Neural crest cell (in vitro differentiated cells): Measurements from ENCODE around the gene EHD4. TPM values are rescaled to one million over a fixed set of nuclear protein-coding genes. Genes with fewer than 3 reads are reported as not detected.

Source experiments
- DNase-seq: peaks from one replicate; pipeline ENCODE4 v3.0.0; 2021; ENCODE audit warnings: low read depth, mixed read lengths, low spot score
- H3K27ac Mint-ChIP-seq: one replicate; pipeline ENCODE4 v1.8.0; 2021; ENCODE audit warnings: mild to moderate bottlenecking, mixed read lengths; ENCODE audit not compliant: unreplicated experiment
- H3K27me3 Mint-ChIP-seq: 2 replicates; pipeline ENCODE4 v1.8.0; 2021; ENCODE audit warnings: low read depth, mild to moderate bottlenecking, mixed read lengths
- H3K36me3 Mint-ChIP-seq: 2 replicates; pipeline ENCODE4 v1.8.0; 2021; ENCODE audit warnings: low read depth, mild to moderate bottlenecking, mixed read lengths
- H3K4me1 Mint-ChIP-seq: 2 replicates; pipeline ENCODE4 v1.8.0; 2021; ENCODE audit warnings: mixed read lengths
- H3K4me3 Mint-ChIP-seq: one replicate; pipeline ENCODE4 v1.8.0; 2021; ENCODE audit warnings: mild to moderate bottlenecking, mixed read lengths
- H3K9me3 Mint-ChIP-seq: 2 replicates; pipeline ENCODE4 v1.8.0; 2021; ENCODE audit warnings: mixed read lengths
- CTCF ChIP-seq: fragments of 200-600 bp; sonication (generic); conservative IDR thresholded peaks from 2 replicates; pipeline ENCODE4 v1.5.0; 2021; ENCODE audit warnings: antibody characterized with exemption, mild to moderate bottlenecking
- total RNA-seq: library from RNA; stranded (reverse); gene quantifications from 2 replicates; pipeline ENCODE4 v1.2.1, GENCODE V29; 2021

EHD4 gene
- total RNA-seq, 1 donor from 2014 or later = 8.3 TPM

- Mint-ChIP-seq H3K36me3 (no peaks in the 10 kb centered on the region), H3K4me1 (peaks cover 8% of the 10 kb centered on the region), H3K4me3 (no peak overlapping the region), H3K27ac (peak overlapping the region; percentile 43), H3K27me3 (no peaks in the 10 kb centered on the region), H3K9me3 (no peaks in the 10 kb centered on the region)
- no peak for TF ChIP-seq CTCF
- no peak for DNase-seq
Measured at GRCh38 chr15:41990243-41990605, 17.9 kb upstream of the EHD4 start.

- Mint-ChIP-seq H3K27ac (peak overlapping the region; percentile 43), H3K4me1 (peaks cover 8% of the 10 kb centered on the region), H3K4me3 (no peak overlapping the region), H3K36me3 (no peaks in the 10 kb centered on the region), H3K27me3 (no peaks in the 10 kb centered on the region), H3K9me3 (no peaks in the 10 kb centered on the region)
- peak; percentile 98 for DNase-seq
- TF ChIP-seq CTCF = peak; percentile 98
Measured at GRCh38 chr15:41989573-41990242, 17.4 kb upstream of the EHD4 start.

GRCh38 chr15:41988896-41989572 is 16.7 kb upstream of the EHD4 start:
- TF ChIP-seq CTCF = no peak
- H3K4me3 Mint-ChIP-seq = no peak overlapping the region
- no peaks in the 10 kb centered on the region for H3K36me3 Mint-ChIP-seq
- H3K9me3 Mint-ChIP-seq = no peaks in the 10 kb centered on the region
- no peak for DNase-seq
- H3K4me1 Mint-ChIP-seq = peaks cover 8% of the 10 kb centered on the region
- H3K27me3 Mint-ChIP-seq = no peaks in the 10 kb centered on the region
- H3K27ac Mint-ChIP-seq = no peak overlapping the region

- Mint-ChIP-seq H3K9me3 (no peaks in the 10 kb centered on the region), H3K4me1 (peaks cover 8% of the 10 kb centered on the region), H3K36me3 (no peaks in the 10 kb centered on the region), H3K27ac (no peak overlapping the region), H3K27me3 (no peaks in the 10 kb centered on the region), H3K4me3 (no peak overlapping the region)
- DNase-seq = no peak
- no peak for TF ChIP-seq CTCF
Measured at GRCh38 chr15:41987925-41988275, 15.5 kb upstream of the EHD4 start.

GRCh38 chr15:41987246-41987924 is 15.0 kb upstream of the EHD4 start:
- no peak for DNase-seq
- H3K9me3 Mint-ChIP-seq = no peaks in the 10 kb centered on the region
- peaks cover 8% of the 10 kb centered on the region for H3K4me1 Mint-ChIP-seq
- no peak for TF ChIP-seq CTCF
- H3K27me3 Mint-ChIP-seq = no peaks in the 10 kb centered on the region
- no peak overlapping the region for H3K4me3 Mint-ChIP-seq
- no peak overlapping the region for H3K27ac Mint-ChIP-seq
- H3K36me3 Mint-ChIP-seq = no peaks in the 10 kb centered on the region
